Panc1 (cell line): Measurements from ENCODE around the gene FAM76A. TPM values are rescaled to one million over a fixed set of nuclear protein-coding genes. Genes with fewer than 3 reads are reported as not detected.

Experiments
- ATAC-seq: fragments of 200-7000 bp; cut with Tn5 transposase; 2 replicates; pipeline ENCODE4 v1.9.1; 2020; ENCODE audit warnings: mild to moderate bottlenecking, moderate library complexity
- BruUV-seq: library from RNA; stranded (reverse); fragments of 400-500 nt; replicated peaks from 2 replicates; lab custom pipeline; 2021; lab: Mats Ljungman, UMichigan
- CTCF ChIA-PET: fragments of 300-600 bp; sonication (Branson Sonifier 250); formaldehyde crosslinking; loops from one replicate; lab custom pipeline; 2022; ENCODE audit warnings: antibody characterized with exemption; lab: Charles Lee
- POLR2A ChIA-PET: fragments of 300-600 bp; sonication (Branson Sonifier 250); formaldehyde crosslinking; loops from one replicate; lab custom pipeline; 2022; ENCODE audit warnings: antibody characterized with exemption; lab: Charles Lee
- DNase-seq: peaks from one replicate; pipeline ENCODE4 v3.0.0-alpha.2; 2010; ENCODE audit warnings: low read depth, low spot score
- H3K27ac ChIP-seq: 2 replicates; pipeline ENCODE4 v1.5.1; 2011; ENCODE audit warnings: mild to moderate bottlenecking, low read length, inconsistent platforms
- H3K27me3 ChIP-seq: fragments of 200-500 bp; sonication (Bioruptor generic); 2 replicates; pipeline ENCODE4 v1.6.0; 2014; ENCODE audit warnings: low read length, inconsistent platforms; ENCODE audit not compliant: control insufficient read depth, insufficient read depth
- H3K36me3 ChIP-seq: fragments of 200-500 bp; sonication (Bioruptor generic); 2 replicates; pipeline ENCODE4 v1.5.1; 2014; ENCODE audit warnings: inconsistent platforms, mild to moderate bottlenecking, low read length, moderate library complexity; ENCODE audit not compliant: control insufficient read depth, insufficient read depth
- H3K4me1 ChIP-seq: 2 replicates; pipeline ENCODE4 v1.5.1; 2011; ENCODE audit warnings: inconsistent platforms, mild to moderate bottlenecking, low read length, moderate library complexity; ENCODE audit not compliant: control insufficient read depth, insufficient read depth
- H3K4me3 ChIP-seq, 2 experiments: 2 replicates each; pipeline ENCODE4 v1.5.1; 2011 to 2012; ENCODE audit warnings: low read depth in 2 of 2, low read length in 2 of 2, mild to moderate bottlenecking in 2 of 2, inconsistent platforms in 1 of 2, moderate library complexity in 1 of 2
- H3K9me3 ChIP-seq: fragments of 200-500 bp; sonication (Bioruptor generic); 2 replicates; pipeline ENCODE4 v1.5.1; 2014; ENCODE audit warnings: low read depth, mild to moderate bottlenecking, inconsistent platforms, low read length, moderate library complexity; ENCODE audit not compliant: control insufficient read depth, insufficient read depth
- CTCF ChIP-seq: fragments of 450-650 bp; IDR thresholded peaks from 2 replicates; pipeline ENCODE4 v1.5.1; 2017; ENCODE audit warnings: mild to moderate bottlenecking
- POLR2AphosphoS5 ChIP-seq: IDR thresholded peaks from 2 replicates; pipeline ENCODE4 v1.6.1; 2012; ENCODE audit warnings: mild to moderate bottlenecking, low read depth, low read length, moderate library complexity
- SIN3A ChIP-seq: IDR thresholded peaks from 2 replicates; pipeline ENCODE4 v1.6.1; 2012; ENCODE audit warnings: low read depth, mild to moderate bottlenecking, low read length, moderate library complexity, borderline replicate concordance; ENCODE audit not compliant: insufficient read depth
- TCF7L2 ChIP-seq: IDR thresholded peaks from 2 replicates; pipeline ENCODE4 v1.6.1; 2011; ENCODE audit warnings: mild to moderate bottlenecking, low read depth, low read length, inconsistent platforms
- in situ Hi-C: cut with HindIII; loops from 2 replicates; pipeline ENCODE4 v1.10.0; 2016; ENCODE audit warnings: low sequenced_read_pairs, low pct_unique_long_range_greater_than_20kb
- intact Hi-C: fragments of 100-400 bp; cut with micrococcal nuclease; formaldehyde crosslinking; loops from one replicate; pipeline ENCODE4 v1.10.0; 2022; ENCODE audit not compliant: unreplicated experiment
- total RNA-seq: library from RNA; stranded (reverse); gene quantifications from one replicate; pipeline ENCODE4 v1.2.1, GENCODE V29; 2021; ENCODE audit not compliant: unreplicated experiment
- TF ChIP-seq, protein P1 (sequence below), 2 experiments: IDR thresholded peaks; 2 replicates each; pipeline ENCODE4 v1.6.1; 2011 to 2012; ENCODE audit warnings: low read depth in 2 of 2, control low read depth in 1 of 2, low read length in 1 of 2, mild to moderate bottlenecking in 1 of 2, moderate library complexity in 1 of 2; ENCODE audit not compliant: insufficient read depth in 1 of 2

Gene FAM76A
- total RNA-seq, 1 experiment from 2014 or later: 15.4 TPM

- POLR2A ChIA-PET: interaction anchor here (0.5 to 0.6 kb wide), 2 partner anchors 15 to 86 kb away, joined by 3 to 4 read pairs; no protein-coding TSS in a partner anchor
Measured at GRCh38 chr1:27763358-27763757, 37.6 kb downstream of the FAM76A start.

GRCh38 chr1:27770293-27770830 lies 44.6 kb downstream of the FAM76A start:
- Histone ChIP-seq H3K9me3 (no peaks in the 10 kb centered on the region), H3K27me3 (no peaks in the 10 kb centered on the region), H3K27ac (no peak overlapping the region), H3K4me3 (no peak overlapping the region), H3K36me3 (no peaks in the 10 kb centered on the region; the same call in 1 of the 2 replicates), H3K4me1 (peaks cover 6% of the 10 kb centered on the region; the same call in 1 of the 2 replicates)
- DNase-seq: no peak
- in situ Hi-C loops (no loop called here), intact Hi-C loops (no loop called here)
- TF ChIP-seq, protein P1, sequence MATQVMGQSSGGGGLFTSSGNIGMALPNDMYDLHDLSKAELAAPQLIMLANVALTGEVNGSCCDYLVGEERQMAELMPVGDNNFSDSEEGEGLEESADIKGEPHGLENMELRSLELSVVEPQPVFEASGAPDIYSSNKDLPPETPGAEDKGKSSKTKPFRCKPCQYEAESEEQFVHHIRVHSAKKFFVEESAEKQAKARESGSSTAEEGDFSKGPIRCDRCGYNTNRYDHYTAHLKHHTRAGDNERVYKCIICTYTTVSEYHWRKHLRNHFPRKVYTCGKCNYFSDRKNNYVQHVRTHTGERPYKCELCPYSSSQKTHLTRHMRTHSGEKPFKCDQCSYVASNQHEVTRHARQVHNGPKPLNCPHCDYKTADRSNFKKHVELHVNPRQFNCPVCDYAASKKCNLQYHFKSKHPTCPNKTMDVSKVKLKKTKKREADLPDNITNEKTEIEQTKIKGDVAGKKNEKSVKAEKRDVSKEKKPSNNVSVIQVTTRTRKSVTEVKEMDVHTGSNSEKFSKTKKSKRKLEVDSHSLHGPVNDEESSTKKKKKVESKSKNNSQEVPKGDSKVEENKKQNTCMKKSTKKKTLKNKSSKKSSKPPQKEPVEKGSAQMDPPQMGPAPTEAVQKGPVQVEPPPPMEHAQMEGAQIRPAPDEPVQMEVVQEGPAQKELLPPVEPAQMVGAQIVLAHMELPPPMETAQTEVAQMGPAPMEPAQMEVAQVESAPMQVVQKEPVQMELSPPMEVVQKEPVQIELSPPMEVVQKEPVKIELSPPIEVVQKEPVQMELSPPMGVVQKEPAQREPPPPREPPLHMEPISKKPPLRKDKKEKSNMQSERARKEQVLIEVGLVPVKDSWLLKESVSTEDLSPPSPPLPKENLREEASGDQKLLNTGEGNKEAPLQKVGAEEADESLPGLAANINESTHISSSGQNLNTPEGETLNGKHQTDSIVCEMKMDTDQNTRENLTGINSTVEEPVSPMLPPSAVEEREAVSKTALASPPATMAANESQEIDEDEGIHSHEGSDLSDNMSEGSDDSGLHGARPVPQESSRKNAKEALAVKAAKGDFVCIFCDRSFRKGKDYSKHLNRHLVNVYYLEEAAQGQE (IDR thresholded peaks at IDR 0.05; ENCODE audit: insufficient read depth in 1 of 2, low read depth in 2 of 2, low read length in 1 of 2): no peak
- no peak for TF ChIP-seq POLR2AphosphoS5
- TF ChIP-seq TCF7L2: no peak
- no peak for TF ChIP-seq SIN3A
- no peak for TF ChIP-seq CTCF
- POLR2A ChIA-PET: no interaction called here
- no TSS peak for BruUV-seq
- CTCF ChIA-PET: interaction anchor here (0.6 kb wide), 1 partner anchor 400 kb away, joined by 8 read pairs; no protein-coding TSS in a partner anchor
- ATAC-seq: no peak

More at GRCh38 chr1:27763358-27763757, 37.6 kb downstream of the FAM76A start:
- H3K9me3 ChIP-seq: no peaks in the 10 kb centered on the region
- H3K27me3 ChIP-seq: no peaks in the 10 kb centered on the region
- no peaks in the 10 kb centered on the region for H3K36me3 ChIP-seq
- CTCF ChIA-PET: no interaction called here
- H3K27ac ChIP-seq: no peak overlapping the region
- intact Hi-C loops: no loop called here
- no peak for DNase-seq
- no peaks in the 10 kb centered on the region for H3K4me1 ChIP-seq
- in situ Hi-C loops: no loop called here
- no peak overlapping the region for H3K4me3 ChIP-seq
- no peak for ATAC-seq
- no TSS peak for BruUV-seq
- no peak for TF ChIP-seq POLR2AphosphoS5
